Measurements from ENCODE around the gene VAV3.
A peak's percentile ranks its signal among the peaks of the same experiment; 100 is the strongest.

Gene VAV3

GRCh38 chr1:107793896-107794453 lies 171.0 kb downstream of the VAV3 start:
- DNase-seq (ENCODE audit: low read depth): no peak

GRCh38 chr1:107791348-107791747 lies 173.6 kb downstream of the VAV3 start:
- no peak for DNase-seq (ENCODE audit: low read depth)

GRCh38 chr1:107789817-107790524 lies 175.0 kb downstream of the VAV3 start:
- DNase-seq (ENCODE audit: low read depth): no peak

DNA sequence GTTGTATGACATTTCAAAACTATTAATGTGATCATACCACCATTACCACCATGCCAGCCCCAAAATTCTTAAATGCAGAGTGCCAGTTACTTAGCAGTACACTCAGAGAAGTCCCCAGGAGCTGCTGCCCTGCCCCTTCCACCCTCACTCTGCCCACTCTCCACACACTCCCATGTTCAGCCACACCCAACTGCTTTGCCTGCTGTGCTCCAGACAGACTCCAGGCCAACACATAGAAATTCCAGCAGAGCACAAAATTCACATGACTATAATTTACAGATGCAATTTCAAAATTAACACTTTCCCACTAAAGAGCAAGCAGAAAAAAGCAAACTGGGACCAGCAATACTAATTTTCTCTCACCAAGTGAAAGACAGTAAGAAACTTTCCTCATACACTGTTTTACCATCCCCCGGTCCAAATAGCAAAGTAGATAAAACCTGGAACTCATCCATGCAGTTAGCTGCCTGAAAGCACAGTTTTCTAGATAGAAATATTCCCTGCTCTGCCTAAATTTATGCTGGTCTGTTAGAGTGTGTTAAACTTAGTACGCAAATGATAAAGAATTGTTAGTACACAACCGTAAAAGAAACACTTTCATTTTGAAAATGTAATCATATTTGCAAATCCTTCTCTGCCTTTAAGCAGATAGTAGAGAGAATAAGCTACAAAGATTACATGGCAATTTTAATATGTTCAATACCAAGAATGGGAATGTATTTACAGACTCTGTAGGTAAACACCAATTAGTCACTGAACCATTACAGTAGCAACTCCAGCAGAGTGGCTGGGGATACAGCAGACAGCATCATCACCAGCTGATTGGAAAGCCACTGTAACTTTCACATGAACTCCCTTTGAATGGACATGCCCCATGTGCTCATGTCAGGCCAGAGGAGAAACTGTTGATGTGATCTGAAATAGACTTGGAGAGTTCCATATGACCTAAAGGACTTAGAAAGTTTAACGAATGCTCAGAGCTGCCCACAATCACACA lies 176.5 kb downstream of the VAV3 start:
- DNase-seq (ENCODE audit: low read depth): no peak

DNA sequence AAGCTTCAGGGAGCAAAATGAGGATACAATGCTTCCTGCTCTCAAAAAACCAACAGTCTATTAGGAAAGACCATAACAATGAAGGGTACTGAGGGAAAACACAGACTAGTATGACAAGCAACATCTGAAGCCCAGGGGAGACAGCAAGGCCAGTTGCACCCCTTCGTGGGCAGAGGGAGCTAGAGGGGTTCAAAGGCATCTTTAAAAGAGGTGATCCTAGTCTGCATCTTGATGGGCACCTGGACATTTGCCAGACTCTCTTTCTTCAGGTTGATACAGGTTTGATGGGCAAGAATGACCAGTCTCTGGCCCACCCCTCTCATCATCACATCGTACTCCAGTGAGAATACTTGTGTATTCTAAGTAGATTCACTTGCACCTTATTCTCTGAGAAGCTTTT lies 177.7 kb downstream of the VAV3 start:
- no peak for DNase-seq (ENCODE audit: low read depth)

DNA sequence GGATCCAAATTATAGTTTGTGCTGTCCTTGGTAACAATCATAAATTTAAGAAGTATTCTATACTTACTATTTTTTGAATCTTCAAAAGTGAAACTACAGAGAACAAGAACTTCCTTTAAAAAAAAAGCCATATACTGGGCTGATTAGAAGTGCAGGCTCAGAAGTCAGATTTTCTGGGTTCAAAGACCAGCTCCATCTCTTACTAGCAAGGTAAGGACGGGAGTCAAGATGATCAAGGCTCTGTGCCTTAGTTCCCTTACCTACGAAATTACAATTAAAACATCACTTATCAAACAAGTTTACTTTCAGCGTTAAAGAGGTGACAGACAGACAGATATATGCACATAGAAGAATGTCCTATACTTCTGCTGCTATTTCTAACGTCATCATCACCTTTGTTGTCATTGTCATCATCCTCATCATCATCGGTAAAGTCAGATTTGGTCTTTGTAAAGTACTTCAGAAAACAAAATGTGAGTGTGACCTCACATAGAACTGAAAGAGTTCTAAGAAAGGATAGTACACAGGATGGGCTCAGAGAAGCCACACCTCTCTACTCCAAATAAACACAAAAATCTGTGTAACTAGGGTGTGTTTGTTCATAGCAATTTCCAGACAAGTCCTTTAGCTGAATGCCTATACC lies 178.7 kb downstream of the VAV3 start:
- no peak for DNase-seq (ENCODE audit: low read depth)

GRCh38 chr1:107785496-107786202 lies 179.3 kb downstream of the VAV3 start:
- no peak for DNase-seq (ENCODE audit: low read depth)

GRCh38 chr1:107782217-107782845 lies 182.6 kb downstream of the VAV3 start:
- peak; percentile 9 for DNase-seq (ENCODE audit: low read depth)

DNA sequence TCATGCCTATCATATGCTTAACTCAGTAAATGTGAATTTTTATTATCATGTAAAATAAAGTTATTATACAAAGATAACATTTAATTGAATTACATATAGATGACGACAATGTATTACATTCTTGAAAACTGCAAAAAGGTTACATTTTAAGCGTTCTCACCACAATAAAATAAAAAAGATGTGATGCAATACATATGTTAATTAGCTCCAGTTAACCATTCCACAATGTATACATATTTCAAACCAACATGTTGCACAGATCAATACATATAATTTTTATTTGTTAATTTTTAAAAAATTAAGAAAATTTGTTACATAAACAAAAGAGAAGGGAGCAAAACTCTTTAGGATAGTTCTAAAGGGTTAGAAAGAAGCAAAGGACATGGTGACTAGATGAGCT lies 183.7 kb downstream of the VAV3 start:
- DNase-seq (ENCODE audit: low read depth): no peak

- DNase-seq (ENCODE audit: low read depth): no peak
Measured at GRCh38 chr1:107777664-107778047, 187.3 kb downstream of the VAV3 start.

DNA sequence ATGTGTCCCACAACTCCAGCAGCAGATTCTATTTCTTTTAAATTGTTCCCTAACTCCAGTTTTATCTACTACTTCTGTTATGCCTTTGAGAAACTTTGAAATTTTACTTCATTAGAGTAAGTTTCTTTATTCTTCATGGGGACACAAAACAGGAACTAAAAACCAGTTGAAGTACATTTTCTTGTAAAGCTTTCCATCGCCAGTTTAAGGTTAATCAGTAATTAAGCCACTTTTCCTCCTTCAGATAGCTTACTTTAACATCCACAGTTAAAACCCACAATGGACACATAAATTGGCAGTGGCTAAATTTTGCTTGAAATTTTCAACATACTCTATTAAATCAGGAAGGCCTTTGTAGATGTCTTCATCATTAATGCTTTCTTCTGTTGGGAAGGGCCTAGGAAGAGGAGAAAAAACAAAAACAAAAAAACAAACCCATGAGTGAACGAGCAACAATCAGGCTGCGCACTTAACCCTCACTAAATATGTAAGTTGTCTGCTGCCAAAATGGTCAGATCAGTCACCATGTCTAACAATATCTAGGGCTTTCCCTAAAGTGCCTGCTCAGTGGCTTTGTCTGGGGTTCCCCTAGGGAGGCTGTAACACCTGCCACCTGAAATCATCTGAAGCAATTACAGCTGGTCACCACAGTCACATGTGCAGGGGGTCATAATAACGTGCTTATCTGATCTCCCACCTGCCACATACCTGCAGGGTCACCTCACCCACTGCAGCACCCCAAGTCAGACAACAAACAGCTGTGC lies 187.9 kb downstream of the VAV3 start:
- DNase-seq (ENCODE audit: low read depth): no peak

- DNase-seq (ENCODE audit: low read depth): no peak
Measured at GRCh38 chr1:107771377-107771776, 193.6 kb downstream of the VAV3 start.

DNA sequence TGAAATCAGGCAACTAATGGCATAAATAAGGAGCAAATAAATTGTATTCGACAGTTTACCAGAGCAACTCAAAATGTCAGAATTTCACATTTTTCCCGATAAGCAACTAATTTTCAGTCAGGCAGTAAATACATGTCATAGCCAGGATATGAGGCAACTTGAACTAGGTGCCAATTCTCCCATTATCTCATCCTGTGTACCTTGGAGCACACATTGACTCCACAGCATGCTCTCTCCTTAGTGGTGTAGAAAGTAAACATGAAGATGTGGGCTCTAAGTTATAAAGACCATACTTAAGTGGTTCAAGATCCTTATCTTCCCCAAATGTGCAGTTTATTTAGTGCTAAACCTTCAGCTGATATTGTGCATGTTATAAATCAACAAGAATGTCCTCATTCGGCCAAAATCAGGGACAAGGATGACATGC lies 197.8 kb downstream of the VAV3 start:
- DNase-seq (ENCODE audit: low read depth): no peak

GRCh38 chr1:107766533-107766932 lies 198.4 kb downstream of the VAV3 start:
- no peak for DNase-seq (ENCODE audit: low read depth)

GRCh38 chr1:107762751-107763390 lies 202.1 kb downstream of the VAV3 start:
- DNase-seq (ENCODE audit: low read depth): no peak

DNA sequence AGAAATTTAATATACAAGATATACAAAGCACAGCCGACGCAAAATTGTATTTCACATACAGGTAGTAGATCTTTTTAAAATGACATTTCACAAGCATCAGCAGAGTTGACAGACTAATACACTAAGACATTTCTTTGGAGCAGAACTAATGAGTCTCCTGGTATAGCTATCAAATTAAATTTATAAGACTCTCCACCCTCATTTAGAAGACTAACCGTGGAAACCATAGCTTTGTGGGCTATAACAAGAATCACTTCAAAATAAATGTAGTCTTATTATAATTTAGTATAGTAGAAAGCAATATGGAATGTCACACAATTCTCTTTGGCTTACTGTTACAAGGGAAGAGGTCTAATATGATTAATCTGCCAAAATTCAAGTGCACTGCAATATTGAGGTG lies 204.9 kb downstream of the VAV3 start:
- no peak for DNase-seq (ENCODE audit: low read depth)

- peak; percentile 27 for DNase-seq (ENCODE audit: low read depth)
Measured at GRCh38 chr1:107750364-107750959, 214.5 kb downstream of the VAV3 start.

DNA sequence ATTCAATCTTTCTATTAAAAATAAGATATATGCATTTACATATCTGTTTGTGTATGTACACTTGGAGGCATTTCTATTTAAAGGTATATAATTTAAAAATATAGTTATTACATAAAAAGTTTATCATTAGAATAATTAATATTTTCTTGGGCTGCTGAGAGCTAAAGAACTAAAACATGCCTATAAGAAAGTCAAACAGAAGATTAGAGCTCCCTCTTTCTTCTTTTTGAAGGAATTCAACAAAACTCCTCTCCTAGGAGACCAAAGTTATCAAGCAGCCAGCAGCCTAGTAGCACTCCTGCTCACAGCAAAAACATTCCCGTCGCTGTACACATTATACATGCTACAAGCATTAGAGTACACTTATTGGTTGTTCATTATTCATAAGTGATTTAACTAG lies 216.4 kb downstream of the VAV3 start:
- no peak for DNase-seq (ENCODE audit: low read depth)

DNA sequence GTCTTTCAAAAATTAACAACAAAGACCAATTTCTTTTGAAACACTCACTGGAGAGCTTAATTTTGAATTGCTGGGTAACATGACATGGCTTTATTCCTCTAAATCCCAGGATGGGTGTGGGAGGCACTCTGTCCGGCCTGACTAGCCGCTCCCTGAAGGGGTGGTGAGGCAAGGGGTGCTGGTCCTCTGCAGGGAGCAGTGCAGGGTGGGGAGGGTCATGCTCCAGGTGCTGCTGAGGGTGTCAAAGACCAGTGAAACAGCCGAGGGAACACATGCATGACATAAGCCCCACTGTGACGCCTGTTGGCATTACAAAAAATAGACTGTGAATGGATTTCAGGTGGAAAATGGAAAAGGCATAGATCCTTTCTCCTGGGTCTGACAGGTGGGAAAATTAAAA lies 223.7 kb downstream of the VAV3 start:
- DNase-seq (ENCODE audit: low read depth): no peak

- no peak for DNase-seq (ENCODE audit: low read depth)
Measured at GRCh38 chr1:107740579-107740978, 224.4 kb downstream of the VAV3 start.
